Globus pallidus (tissue), 1 donor: ENCODE measurements around the gene EED.

Source experiments
- DNase-seq: peaks from one replicate; pipeline ENCODE4 v3.0.0-alpha.2; 2015; ENCODE audit warnings: low spot score

Gene EED, protein sequence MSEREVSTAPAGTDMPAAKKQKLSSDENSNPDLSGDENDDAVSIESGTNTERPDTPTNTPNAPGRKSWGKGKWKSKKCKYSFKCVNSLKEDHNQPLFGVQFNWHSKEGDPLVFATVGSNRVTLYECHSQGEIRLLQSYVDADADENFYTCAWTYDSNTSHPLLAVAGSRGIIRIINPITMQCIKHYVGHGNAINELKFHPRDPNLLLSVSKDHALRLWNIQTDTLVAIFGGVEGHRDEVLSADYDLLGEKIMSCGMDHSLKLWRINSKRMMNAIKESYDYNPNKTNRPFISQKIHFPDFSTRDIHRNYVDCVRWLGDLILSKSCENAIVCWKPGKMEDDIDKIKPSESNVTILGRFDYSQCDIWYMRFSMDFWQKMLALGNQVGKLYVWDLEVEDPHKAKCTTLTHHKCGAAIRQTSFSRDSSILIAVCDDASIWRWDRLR

DNA sequence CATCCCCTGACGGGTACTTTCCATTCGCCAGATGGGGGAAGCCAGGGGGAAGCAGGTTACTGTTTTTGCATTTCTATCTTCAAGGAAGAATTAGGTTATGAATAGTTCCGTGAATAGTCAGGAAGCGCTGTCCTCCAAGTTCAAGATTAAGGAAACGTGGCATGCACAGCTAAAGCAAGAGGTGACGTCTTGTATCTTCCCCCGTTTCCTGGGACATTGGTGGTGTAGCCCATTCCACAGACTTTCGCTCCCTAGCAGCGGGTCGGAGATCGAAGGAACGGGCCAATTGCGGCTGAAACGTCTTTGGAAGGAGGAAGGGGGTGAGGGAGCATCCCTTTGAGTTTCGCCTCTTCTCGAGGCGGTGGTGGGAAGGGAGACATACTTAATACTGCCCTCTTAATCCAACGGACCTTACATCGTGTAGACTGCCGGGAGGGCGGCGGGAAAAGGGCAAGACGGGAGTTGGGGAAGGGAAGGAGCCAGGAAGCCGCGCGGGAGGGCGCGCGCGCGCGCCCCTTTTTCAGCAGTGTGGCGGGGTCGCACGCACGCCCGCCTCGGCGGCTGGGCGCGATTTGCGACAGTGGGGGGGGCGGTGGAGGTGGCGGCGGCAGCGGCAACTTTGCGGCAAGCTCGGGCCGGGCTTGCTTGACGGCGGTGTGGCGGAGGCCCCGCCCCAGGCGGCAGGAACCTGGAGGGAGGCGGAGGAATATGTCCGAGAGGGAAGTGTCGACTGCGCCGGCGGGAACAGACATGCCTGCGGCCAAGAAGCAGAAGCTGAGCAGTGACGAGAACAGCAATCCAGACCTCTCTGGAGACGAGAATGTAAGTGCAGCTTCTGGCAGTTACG lies at the start of gene EED:
EED (plus strand) TSS at position 232 of the 847 bp plus-strand sequence; CDS start at position 709, 477 bp downstream.
- peak; percentile 93 for DNase-seq

DNA sequence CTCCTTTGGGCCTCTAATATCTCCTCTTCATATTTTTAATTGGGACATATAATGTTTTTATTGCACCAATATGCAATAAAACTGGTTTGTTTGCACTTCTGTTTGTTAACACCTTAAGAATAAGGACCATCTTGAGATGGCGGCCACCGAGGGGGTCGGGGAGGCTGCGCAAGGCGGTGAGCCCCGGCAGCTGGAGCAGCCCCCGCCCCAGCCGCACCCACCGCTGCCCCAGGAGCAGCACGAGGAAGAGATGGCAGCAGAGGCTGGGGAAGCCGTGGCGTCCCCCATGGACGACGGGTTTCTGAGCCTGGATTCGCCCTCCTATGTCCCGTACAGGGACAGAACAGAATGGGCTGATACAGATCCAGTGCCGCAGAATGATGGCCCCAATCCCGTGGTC lies 49.6 kb upstream of the EED start:
- DNase-seq = no peak

DNA sequence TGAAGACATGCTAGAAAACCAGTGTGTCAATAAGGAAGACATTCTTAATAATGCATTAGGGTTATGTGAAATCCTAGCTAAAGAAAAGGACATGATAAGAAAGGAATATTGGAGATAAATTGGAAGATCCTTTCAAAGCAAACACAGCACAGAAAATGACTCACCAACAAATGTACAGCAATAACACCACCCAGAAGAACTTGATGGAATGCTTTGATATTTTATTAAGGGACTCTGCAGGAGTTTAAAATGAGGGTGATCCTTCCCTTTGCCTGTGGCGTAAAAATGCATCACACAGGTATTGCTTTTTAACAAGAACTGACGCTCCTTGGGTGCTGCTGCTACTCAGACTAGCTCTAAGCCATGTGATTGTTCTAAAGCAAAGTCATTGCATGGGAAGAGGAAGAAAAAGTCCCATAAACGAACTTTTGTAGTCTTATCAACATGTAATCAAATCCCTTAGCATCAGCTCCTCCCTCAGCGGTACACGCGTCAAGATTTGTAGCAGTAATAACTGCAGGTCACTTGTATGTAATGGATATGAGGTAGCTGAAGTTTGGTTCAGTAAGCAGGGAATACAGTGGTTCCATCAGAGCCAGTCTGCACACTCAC lies 48.4 kb upstream of the EED start:
- no peak for DNase-seq

DNA sequence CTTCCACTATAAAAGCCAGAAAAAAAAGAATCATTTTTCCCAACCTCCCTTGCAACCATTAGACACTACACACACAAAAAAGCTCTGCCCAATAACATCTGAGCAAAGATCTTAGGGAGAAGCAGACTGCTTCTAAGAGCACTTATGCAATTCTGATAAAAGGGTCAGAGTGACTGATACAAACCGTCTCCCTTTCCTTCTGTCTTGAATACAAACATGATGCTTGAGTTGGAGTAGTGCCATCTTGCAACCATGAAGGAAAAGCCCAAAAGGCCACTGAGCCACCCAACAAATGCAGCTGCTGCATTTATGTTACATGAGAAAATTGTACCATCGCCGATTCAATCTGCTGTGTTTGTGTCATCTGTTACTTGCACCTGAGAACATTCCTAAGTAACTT lies 47.6 kb upstream of the EED start:
- DNase-seq = no peak

DNA sequence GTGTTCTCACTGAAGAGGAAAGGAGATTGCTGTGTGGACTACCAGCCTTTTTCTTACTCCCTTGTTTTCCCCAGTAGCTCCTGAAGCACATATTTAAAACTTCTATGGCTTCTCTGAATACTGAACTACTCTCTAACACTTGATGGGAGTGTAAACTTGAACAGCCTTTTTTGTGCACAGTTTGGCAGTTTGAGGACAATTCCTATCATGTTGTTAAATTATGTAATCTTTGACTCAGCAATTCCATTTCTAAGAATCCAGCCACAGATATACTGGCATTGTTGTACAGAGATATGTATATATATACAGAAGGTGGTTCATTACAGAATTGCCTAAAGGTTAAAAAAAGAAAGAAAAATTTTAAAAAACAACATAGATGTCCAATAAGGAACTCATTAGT lies 47.1 kb upstream of the EED start:
- DNase-seq = no peak

DNA sequence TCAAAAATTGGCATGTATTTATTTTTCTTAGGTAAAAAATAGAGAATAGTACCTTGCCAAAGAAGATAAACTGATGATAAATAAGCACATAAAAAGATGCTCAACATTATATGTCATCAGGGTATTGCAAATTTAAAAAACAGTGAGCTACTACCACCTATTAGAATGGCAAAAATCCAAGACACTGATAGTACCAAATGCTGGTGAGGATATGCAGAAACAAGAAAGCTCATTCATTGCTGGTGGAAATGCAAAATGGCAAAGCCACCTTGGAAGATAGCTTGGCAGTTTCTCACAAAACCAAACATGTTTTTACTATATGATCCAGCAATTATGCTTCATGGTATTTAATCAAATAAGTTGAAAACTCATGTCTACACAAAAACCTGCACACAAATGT lies 46.4 kb upstream of the EED start:
- no peak for DNase-seq

DNA sequence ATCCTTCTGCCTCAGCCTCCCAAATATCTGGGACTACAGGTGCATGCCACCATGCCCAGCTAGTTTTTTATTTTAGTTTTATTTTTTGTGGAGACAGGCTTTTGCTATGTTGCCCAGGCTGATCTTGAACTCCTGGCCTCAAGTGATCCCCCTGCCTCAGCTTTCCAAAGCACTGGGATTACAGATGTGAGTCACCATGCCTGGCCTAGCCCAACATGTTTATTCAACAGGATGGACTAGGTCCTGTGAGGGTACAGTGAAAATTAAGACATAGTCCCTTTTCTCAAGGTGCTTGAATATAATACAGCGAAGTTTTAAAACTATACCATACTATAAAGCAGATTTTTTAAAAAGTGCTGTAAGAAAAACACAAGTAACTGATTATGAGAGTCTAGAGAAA lies 45.2 kb upstream of the EED start:
- DNase-seq = no peak

DNA sequence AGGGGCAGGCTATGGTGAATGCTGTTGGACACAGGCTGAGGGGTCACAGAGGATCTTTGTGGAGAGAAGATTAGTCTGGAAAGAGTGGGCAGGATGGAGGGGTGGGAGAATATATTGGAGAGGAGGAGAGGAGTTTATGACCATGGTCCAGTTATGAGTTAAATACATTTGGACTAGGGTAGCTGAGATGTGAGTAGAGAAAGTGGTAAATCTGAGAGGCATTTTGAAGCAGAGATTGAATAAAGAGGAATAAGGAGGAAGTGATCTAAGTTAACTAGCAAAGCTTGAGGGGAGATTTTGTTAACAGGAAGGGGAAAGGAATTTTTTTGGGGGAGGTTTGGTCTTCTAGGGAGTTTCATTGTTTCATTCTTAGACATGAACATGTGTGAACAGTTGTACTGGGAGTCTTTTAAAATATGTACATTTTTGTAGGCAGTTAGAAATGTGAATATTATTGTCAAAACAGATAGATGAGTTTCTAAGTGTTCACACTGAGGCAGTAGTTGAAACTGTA lies 43.1 kb upstream of the EED start:
- DNase-seq = no peak

DNA sequence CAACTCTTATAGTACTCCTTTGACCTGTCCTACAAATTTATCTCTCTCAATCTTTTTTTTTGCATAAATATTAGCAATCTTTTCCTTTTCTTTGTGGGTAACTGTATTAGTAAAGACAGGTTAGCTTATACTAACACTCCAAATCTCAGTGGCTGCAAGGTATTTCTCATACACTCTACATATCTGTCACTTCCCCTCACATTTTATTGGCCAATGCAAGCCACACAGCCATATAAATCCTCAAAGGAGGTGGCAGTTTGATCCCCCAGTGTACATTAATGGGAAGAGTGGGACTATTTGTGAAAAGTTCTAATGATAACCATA lies 42.6 kb upstream of the EED start:
- DNase-seq = no peak

DNA sequence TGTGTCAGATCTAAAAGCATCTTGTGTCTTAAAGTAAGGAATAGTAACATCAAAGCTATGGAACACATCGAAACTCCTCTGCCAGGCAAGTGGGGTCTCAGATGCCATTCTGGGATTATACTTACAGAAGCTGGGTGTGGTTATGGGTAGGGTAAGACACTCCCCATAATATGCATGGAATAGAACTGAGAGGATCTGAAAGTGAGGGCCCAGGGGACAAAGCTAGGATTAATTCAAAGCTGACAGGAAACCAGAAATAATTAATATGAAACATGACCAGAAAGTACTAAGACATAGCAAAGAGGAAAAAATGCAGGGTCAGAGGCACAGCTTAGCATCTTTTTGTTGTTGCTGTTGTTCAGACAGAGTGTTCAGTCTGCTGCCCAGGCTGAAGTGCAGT lies 40.2 kb upstream of the EED start:
- DNase-seq = no peak

DNA sequence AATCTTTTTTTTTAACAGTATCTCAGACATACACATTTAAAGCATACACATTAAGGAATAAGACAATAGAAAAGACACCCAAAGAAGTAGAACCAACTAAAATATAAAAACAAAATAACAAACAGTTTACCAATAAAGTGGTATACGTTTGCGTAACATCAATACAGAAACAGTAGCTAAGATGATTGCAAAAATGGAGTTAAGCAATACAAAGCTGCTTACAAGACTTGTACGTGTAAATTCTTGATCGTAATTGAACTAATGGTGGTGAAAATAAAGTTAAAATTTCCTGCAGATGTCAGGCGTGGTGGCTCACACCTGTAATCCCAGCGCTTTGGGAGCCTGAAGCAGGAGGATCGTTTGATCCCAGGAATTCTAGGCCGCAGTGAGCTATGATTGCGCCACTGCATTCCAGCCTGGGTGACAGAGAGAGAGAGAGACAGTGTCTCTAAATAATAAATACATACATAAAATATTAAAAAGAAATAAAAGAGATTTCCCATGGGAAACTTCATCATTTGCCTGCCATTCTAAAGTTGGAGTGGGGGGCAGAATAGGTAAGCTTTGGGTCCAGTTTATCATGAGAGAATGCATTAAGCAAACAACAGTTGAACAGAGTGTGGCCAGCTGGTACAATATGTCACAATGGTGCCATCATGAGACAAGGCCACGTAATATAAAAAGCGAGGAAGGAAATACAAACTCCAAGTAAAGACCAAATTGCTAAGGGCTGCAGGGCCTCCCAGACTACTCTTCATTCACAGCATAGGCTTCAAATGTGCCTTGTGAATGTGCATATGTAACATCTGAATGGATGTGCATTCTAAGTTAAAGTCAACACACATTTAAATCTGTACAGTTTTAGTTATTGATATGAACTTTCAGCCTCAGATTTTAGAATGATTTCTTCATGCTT lies 38.9 kb upstream of the EED start:
- DNase-seq = no peak

DNA sequence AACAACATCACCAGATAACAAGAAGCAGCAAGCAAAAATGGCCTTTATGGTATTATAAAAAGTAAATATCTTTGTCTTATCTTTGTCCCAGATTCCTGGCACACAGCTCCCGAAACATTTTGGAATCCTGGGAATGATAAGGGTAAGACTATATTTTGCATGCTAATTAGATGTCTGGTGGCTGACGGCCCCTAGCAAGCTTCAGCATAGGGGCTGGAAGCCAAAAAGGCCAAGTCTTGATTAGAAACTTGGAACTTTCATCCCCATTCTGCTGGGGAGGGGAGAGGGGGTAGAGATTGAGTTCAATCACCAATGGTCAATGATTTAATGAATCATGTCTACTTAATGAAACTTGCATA lies 38.2 kb upstream of the EED start:
- DNase-seq = no peak

DNA sequence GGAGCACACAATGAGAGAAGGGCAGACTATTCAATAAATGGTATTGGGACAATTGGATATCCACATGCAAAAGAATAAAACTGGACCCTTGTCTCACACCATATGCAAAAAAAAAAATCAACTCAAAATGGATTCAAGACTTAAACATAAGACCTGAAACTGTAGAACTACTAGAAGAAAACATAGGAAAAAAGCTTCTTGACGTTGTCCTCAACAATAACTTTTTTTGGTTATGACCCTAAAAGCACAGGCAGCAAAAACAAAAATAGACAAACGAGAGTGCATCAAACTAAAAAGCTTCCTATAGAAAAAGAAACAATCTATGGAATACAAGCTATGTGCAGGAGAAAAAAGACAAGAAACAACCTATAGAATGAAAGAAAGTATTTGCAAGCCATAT lies 37.1 kb upstream of the EED start:
- no peak for DNase-seq

DNA sequence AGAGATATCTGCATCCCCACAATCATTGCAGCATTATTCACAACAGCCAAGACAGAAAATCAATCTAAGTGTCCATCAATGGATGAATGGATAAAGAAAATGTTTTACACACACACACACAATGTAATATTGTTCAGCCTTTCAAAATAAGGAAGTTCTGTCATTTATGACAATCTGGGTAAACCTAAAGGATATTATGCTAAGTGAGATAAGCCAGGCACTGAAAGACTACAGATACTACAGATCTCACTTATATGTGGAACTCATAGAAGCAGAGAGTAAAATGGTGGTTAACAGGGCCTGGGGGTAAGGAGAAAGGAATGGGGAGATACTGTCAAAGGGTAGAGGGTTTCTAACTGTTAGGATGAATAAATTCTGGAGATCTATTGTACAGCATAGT lies 36.0 kb upstream of the EED start:
- no peak for DNase-seq

DNA sequence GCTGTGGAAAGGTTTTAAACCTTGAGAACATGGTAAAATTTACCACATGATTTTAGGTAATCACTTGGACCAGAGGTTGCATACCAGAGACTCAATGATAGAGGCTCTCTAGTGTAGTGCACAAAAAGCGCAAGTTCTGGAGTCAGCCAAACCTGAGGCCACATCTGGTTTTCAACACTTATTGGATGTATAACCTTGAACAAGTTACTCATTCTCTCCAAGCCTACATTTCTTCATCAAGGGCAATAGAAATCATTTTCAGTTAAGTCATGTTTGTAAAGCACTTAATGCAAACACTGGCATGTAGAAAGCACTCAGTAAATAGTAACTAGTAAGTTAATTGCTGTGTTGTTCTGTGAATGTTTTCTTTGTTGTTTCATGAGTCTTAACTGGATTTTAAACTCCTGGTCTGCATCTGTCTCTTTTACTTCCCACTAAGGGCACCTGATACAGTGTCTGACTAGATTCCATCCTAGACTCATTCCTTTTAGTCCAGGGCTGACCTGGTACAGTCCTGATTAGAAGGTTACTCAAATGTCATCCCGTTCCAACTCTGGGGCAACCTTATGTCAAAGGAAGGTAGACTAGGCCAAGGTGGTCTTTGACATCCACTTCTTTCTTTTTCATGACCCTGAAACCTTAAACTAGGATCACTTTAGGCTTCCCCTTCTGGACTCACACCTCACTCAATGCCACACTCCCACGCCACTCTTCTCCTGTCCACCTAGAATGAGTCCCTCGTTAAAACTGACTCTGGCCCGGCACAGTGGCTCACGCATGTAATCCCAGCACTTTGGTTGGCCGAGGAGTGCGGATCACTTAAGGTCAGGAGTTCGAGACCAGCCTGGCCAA lies 34.5 kb upstream of the EED start:
- no peak for DNase-seq

DNA sequence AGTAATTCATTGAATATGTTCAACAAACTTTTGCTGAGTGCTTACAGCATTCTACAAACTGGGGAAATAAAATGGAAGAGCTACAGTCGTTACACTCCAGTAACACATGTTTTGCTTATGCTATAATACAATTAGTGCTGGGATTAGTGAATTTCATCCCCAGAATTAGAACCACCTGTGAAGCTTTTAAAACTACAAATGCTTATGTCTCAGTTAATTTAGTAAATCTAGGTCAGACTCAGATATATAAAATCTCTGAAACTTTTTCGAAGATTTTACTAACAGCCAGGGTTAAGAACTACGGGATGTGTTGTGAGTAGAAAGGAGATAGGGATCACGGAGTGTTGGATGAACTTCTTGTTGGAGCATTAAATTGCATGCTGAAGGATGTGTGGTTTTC lies 33.7 kb upstream of the EED start:
- DNase-seq = no peak

DNA sequence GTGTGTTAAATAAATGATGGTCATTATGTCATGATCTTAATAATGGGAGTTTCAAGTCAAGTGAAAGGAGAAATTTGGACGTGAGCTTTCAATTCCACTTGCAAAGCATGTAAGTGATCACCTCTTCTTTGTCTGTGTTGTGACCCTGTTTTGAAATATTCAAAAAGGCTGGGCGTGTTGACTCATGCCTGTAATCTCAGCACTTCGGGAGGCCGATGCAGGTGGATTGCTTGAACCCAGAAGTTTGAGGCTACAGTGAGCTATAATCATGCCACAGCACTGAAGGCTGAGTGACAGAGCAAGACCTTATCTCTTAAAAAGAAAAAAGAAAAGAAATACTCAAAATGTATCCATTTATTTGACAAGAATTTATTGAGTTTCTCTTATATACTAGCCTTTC lies 32.9 kb upstream of the EED start:
- no peak for DNase-seq

DNA sequence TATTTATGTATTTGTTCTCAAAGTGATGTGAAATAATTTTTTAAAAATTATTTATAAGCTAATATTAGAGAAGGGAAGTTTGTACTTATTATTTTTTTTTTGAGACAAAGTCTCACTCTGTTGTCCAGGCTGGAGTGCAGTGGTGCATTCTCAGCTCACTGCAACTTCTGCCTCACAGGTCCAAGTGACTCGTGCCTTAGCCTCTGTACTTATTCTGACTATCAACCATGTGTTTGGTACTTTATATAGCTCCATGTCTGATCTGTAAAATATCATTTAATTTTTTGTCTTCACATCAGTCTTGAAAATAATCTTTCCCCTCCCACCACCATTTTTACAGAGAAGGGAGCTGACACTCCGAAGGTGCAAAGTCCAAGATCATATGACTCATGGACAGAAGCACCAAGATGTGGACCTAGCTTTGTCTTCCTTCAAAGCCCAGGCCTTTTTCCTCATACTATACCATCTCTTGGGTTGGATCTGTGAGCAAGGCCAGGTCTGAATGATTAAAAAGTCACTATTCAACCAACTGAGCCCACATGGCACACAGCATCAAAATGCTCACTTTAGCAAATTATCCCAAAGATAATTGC lies 32.4 kb upstream of the EED start:
- no peak for DNase-seq

DNA sequence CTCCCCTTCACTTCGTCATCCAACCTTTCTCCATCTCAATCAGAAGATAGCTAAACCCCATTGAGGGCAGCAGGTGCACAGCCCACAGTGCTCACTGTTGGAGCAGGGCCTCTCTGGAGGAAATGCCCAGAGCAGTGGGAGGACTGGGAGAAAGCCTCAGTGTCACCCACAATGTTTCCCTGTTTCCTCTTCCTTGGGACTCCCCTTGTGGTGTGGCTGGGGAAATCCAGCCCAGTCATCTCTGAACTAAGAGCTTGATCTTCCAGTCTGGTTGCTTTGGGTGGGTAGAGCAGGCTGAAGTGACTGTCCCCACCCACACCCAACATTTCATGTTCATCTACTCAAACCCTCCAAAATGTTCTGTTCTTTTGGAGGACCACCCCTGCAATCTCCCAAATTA lies 29.8 kb upstream of the EED start:
- DNase-seq = no peak
